Activated naive CD8-positive, alpha-beta T cell treated with anti-CD3 and anti-CD28 coated beads, Interleukin-2, amount 10 ng/mL, durations not matched to agents 7 days and 5 days (primary cell): ENCODE results near the gene HPGDS. TPM values are rescaled to one million over a fixed set of nuclear protein-coding genes. Genes with fewer than 3 reads are reported as not detected.

Experiments
- ATAC-seq: fragments of 150-1000 bp; cut with Tn5 transposase; one replicate; pipeline ENCODE4 v1.10.0; 2021; ENCODE audit warnings: low read depth, moderate library complexity
- POLR2A ChIA-PET: fragments of 350-600 bp; sonication (Branson Sonifier 250); formaldehyde crosslinking; loops from one replicate; lab custom pipeline; 2021; ENCODE audit warnings: antibody characterized with exemption; lab: Charles Lee
- DNase-seq: peaks from one replicate; pipeline ENCODE4 v3.0.0; 2021
- H3K27ac Mint-ChIP-seq: one replicate; pipeline ENCODE4 v1.8.0; 2022; ENCODE audit warnings: mild to moderate bottlenecking, mixed read lengths
- H3K27me3 Mint-ChIP-seq: one replicate; pipeline ENCODE4 v1.8.0; 2022; ENCODE audit warnings: mild to moderate bottlenecking, moderate library complexity, mixed read lengths
- H3K36me3 Mint-ChIP-seq: one replicate; pipeline ENCODE4 v1.8.0; 2021; ENCODE audit warnings: mild to moderate bottlenecking, mixed read lengths
- H3K4me1 Mint-ChIP-seq: one replicate; pipeline ENCODE4 v1.8.0; 2021; ENCODE audit warnings: mixed read lengths
- H3K4me3 Mint-ChIP-seq: one replicate; pipeline ENCODE4 v1.8.0; 2022; ENCODE audit warnings: mild to moderate bottlenecking, moderate library complexity, mixed read lengths
- H3K9me3 Mint-ChIP-seq: one replicate; pipeline ENCODE4 v1.8.0; 2021; ENCODE audit warnings: mixed read lengths
- total RNA-seq, 2 experiments: library from RNA; stranded (reverse); gene quantifications; one replicate each; pipeline ENCODE4 v1.2.3, GENCODE V29; 2021

Gene HPGDS
- total RNA-seq, 2 experiments from 2014 or later, result not detected

GRCh38 chr4:94370533-94371254 lies 28.1 kb upstream of the HPGDS start:
- Mint-ChIP-seq H3K27me3 (peaks cover 6% of the 10 kb centered on the region), H3K9me3 (no peaks in the 10 kb centered on the region), H3K36me3 (peaks cover 1% of the 10 kb centered on the region), H3K4me3 (no peak overlapping the region), H3K4me1 (no peaks in the 10 kb centered on the region), H3K27ac (no peak overlapping the region)
- DNase-seq, result no peak
- POLR2A ChIA-PET, result no interaction called here
- no peak for ATAC-seq

- Mint-ChIP-seq H3K9me3 (no peaks in the 10 kb centered on the region), H3K4me3 (no peak overlapping the region), H3K36me3 (peaks cover 1% of the 10 kb centered on the region), H3K27me3 (peaks cover 4% of the 10 kb centered on the region), H3K4me1 (no peaks in the 10 kb centered on the region), H3K27ac (no peak overlapping the region)
- POLR2A ChIA-PET, result no interaction called here
- ATAC-seq (no peak), DNase-seq (no peak)
Measured at GRCh38 chr4:94369046-94369445, 26.4 kb upstream of the HPGDS start.

DNA sequence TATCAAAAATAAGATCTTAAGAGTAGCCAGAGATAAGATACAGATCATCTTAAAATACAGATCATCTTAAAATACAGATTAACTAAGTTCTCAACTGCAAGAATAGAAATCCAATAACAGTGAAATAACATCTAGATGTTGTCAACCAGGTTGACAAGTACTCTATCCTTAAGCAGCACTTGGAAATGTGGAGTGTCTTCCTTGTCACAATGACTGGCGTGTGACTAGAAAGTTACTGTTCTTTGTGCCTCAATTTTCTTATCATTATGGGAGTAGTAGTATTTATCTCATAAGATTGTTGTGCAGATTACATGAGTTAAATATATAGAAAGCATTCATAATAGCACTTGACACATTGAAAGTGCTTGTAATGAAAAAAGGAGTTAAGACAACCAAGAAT lies 25.8 kb upstream of the HPGDS start:
- H3K27me3 Mint-ChIP-seq, result peaks cover 4% of the 10 kb centered on the region
- ATAC-seq (no peak), DNase-seq (no peak)
- POLR2A ChIA-PET, result no interaction called here
- peaks cover 1% of the 10 kb centered on the region for H3K36me3 Mint-ChIP-seq
- no peak overlapping the region for H3K27ac Mint-ChIP-seq
- no peaks in the 10 kb centered on the region for H3K9me3 Mint-ChIP-seq
- no peak overlapping the region for H3K4me3 Mint-ChIP-seq
- no peaks in the 10 kb centered on the region for H3K4me1 Mint-ChIP-seq

- Mint-ChIP-seq H3K27ac (no peak overlapping the region), H3K4me3 (no peak overlapping the region), H3K36me3 (peaks cover 1% of the 10 kb centered on the region), H3K4me1 (no peaks in the 10 kb centered on the region), H3K27me3 (peaks cover 6% of the 10 kb centered on the region), H3K9me3 (no peaks in the 10 kb centered on the region)
- no peak for DNase-seq
- no peak for ATAC-seq
- POLR2A ChIA-PET, result no interaction called here
Measured at GRCh38 chr4:94365304-94365703, 22.7 kb upstream of the HPGDS start.

- Mint-ChIP-seq H3K4me1 (no peaks in the 10 kb centered on the region), H3K4me3 (no peak overlapping the region), H3K9me3 (no peaks in the 10 kb centered on the region)
Measured at GRCh38 chr4:94364527-94364926, 21.9 kb upstream of the HPGDS start.

GRCh38 chr4:94363136-94363655 lies 20.6 kb upstream of the HPGDS start:
- ATAC-seq, result no peak
- Mint-ChIP-seq H3K36me3 (peaks cover 1% of the 10 kb centered on the region), H3K27me3 (peaks cover 6% of the 10 kb centered on the region), H3K9me3 (no peaks in the 10 kb centered on the region), H3K4me3 (no peak overlapping the region), H3K4me1 (no peaks in the 10 kb centered on the region), H3K27ac (no peak overlapping the region)
- POLR2A ChIA-PET, result no interaction called here
- DNase-seq, result no peak

More at GRCh38 chr4:94364527-94364926, 21.9 kb upstream of the HPGDS start:
- POLR2A ChIA-PET, result no interaction called here
- Mint-ChIP-seq H3K36me3 (peaks cover 1% of the 10 kb centered on the region), H3K27me3 (peaks cover 6% of the 10 kb centered on the region), H3K27ac (no peak overlapping the region)
- no peak for DNase-seq
- ATAC-seq, result no peak

- no peak for DNase-seq
- ATAC-seq, result no peak
- Mint-ChIP-seq H3K36me3 (no peaks in the 10 kb centered on the region), H3K9me3 (no peaks in the 10 kb centered on the region), H3K4me1 (no peaks in the 10 kb centered on the region), H3K27ac (no peak overlapping the region), H3K27me3 (peaks cover 4% of the 10 kb centered on the region), H3K4me3 (no peak overlapping the region)
- POLR2A ChIA-PET, result no interaction called here
Measured at GRCh38 chr4:94359838-94360237, 17.2 kb upstream of the HPGDS start.

DNA sequence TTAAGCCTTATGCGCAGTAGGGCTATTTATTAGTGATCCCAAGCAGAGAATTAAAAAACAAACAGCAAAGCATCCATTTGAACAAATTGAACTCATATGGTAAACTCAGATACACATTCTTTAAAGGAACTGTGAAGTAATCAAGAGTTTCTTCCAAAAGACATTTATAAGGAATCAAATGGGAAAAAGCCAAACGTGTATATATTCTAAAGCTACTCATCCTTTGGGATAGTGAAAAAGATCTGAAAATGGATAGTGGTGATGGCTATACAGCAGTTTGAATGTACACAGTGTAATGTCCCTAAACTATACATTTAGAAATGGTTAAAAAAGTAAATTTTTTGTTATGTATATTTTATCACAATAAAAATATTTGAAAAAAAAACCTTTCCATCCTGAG lies 16.6 kb upstream of the HPGDS start:
- Mint-ChIP-seq H3K9me3 (no peaks in the 10 kb centered on the region), H3K27ac (no peak overlapping the region), H3K4me1 (no peaks in the 10 kb centered on the region), H3K27me3 (peaks cover 2% of the 10 kb centered on the region), H3K36me3 (no peaks in the 10 kb centered on the region), H3K4me3 (no peak overlapping the region)
- POLR2A ChIA-PET, result no interaction called here
- ATAC-seq (no peak), DNase-seq (no peak)

GRCh38 chr4:94358101-94358500 lies 15.5 kb upstream of the HPGDS start:
- DNase-seq (no peak), ATAC-seq (no peak)
- Mint-ChIP-seq H3K9me3 (no peaks in the 10 kb centered on the region), H3K4me3 (no peak overlapping the region), H3K4me1 (no peaks in the 10 kb centered on the region), H3K27ac (no peak overlapping the region), H3K36me3 (no peaks in the 10 kb centered on the region), H3K27me3 (peaks cover 2% of the 10 kb centered on the region)
- POLR2A ChIA-PET, result no interaction called here

DNA sequence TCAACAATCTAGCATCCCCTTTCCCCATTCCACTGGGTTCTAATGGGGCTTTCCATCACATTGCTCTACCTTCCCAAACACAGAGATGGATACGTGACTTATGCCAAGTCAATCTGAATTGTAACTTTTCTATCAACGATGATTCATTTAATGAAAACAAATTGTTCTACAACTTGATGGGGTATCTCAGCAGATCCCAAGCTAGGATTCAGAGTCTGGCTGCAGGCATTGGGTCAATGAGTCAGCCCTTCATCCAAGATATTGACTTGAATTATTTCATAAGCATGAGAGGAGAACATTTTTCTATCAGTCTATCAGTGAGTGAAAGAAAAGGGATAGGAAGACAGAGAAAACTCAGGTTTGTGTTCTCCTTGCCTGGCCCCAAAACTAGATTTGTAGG lies 15.0 kb upstream of the HPGDS start:
- Mint-ChIP-seq H3K4me1 (no peaks in the 10 kb centered on the region), H3K4me3 (no peak overlapping the region), H3K9me3 (no peaks in the 10 kb centered on the region), H3K36me3 (no peaks in the 10 kb centered on the region), H3K27me3 (peaks cover under 1% of the 10 kb centered on the region), H3K27ac (no peak overlapping the region)
- DNase-seq (no peak), ATAC-seq (no peak)
- POLR2A ChIA-PET, result no interaction called here

- H3K4me1 Mint-ChIP-seq, result peaks cover 7% of the 10 kb centered on the region
- no peak overlapping the region for H3K4me3 Mint-ChIP-seq
- no peaks in the 10 kb centered on the region for H3K36me3 Mint-ChIP-seq
- ATAC-seq (no peak), DNase-seq (no peak)
- H3K9me3 Mint-ChIP-seq, result no peaks in the 10 kb centered on the region
- peaks cover 10% of the 10 kb centered on the region for H3K27me3 Mint-ChIP-seq
- H3K27ac Mint-ChIP-seq, result no peak overlapping the region
- POLR2A ChIA-PET, result no interaction called here
Measured at GRCh38 chr4:94356444-94356843, 13.8 kb upstream of the HPGDS start.

GRCh38 chr4:94354474-94354896 lies 11.8 kb upstream of the HPGDS start:
- ATAC-seq (no peak), DNase-seq (no peak)
- POLR2A ChIA-PET, result interaction anchor here (0.5 kb wide), 1 partner anchor 1501 kb away, joined by 3 read pairs; no protein-coding TSS in a partner anchor
- Mint-ChIP-seq H3K4me3 (no peak overlapping the region), H3K27ac (no peak overlapping the region), H3K36me3 (no peaks in the 10 kb centered on the region), H3K27me3 (peaks cover 18% of the 10 kb centered on the region), H3K4me1 (peaks cover 7% of the 10 kb centered on the region), H3K9me3 (no peaks in the 10 kb centered on the region)

- Mint-ChIP-seq H3K9me3 (no peaks in the 10 kb centered on the region), H3K27me3 (peaks cover 18% of the 10 kb centered on the region), H3K27ac (no peak overlapping the region), H3K4me3 (no peak overlapping the region), H3K36me3 (no peaks in the 10 kb centered on the region), H3K4me1 (peaks cover 7% of the 10 kb centered on the region)
- POLR2A ChIA-PET, result no interaction called here
- DNase-seq (no peak), ATAC-seq (no peak)
Measured at GRCh38 chr4:94352996-94353395, 10.4 kb upstream of the HPGDS start.

- Mint-ChIP-seq H3K36me3 (no peaks in the 10 kb centered on the region), H3K27me3 (peaks cover 18% of the 10 kb centered on the region), H3K4me1 (peaks cover 7% of the 10 kb centered on the region), H3K9me3 (no peaks in the 10 kb centered on the region), H3K4me3 (no peak overlapping the region), H3K27ac (no peak overlapping the region)
- no peak for ATAC-seq
- DNase-seq, result no peak
- POLR2A ChIA-PET, result no interaction called here
Measured at GRCh38 chr4:94352163-94352562, 9.5 kb upstream of the HPGDS start.
